GM21723 (cell line): ENCODE data around the gene ZNF615.
A peak's percentile ranks its signal among the peaks of the same experiment; 100 is the strongest.
"Not testable (repeated sequence)": the region's sequence is repeated elsewhere in the genome, so short reads cannot be mapped to it uniquely, and the experiment has no call there.

ENCODE experiments used
- ATAC-seq: cut with Tn5 transposase; IDR thresholded peaks from one replicate; pipeline ENCODE4 v1.9.1; 2021; ENCODE audit warnings: mild to moderate bottlenecking, moderate library complexity; ENCODE audit not compliant: unreplicated experiment

ZNF615 gene

DNA sequence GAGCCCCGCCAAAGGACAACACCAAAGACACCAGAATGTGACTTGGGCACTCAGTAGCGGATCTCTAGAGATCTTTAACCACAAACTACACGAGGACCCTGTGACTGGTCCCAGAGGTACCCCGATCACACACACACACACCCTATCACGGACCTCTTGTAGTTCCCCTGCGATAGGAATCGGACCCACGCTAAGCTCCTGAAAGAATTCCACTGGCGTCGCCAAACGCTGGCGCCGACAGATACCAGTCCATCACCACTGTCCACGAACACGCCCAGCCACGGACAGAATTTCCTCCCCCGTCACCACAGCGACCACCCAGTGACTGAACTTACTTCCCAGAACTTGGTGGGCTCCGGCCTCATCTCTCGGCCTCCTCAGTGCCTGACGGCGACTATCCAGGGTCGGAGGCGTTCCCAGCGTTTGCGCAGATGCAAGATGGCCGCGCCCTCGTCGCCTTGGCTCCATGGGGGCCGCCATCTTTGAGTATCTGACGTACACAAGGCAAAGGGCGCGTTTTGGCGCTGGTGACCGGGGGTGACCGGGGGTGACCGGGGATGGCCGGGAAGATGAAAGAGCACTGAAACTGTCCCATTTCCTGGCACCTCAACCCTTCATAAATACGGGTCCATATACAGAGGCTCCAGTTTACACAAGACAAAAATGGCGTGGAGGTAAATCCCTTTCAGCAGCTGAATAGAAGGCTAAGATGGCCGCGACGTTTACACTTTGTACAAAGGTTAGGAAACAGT lies at the start of gene ZNF615:
Gene ZNF615, minus strand, starts transcription at position 406 of the 752 bp plus-strand sequence. CDS start 4,500 bp downstream, outside the sequence.
- ATAC-seq = peak; percentile 84

DNA sequence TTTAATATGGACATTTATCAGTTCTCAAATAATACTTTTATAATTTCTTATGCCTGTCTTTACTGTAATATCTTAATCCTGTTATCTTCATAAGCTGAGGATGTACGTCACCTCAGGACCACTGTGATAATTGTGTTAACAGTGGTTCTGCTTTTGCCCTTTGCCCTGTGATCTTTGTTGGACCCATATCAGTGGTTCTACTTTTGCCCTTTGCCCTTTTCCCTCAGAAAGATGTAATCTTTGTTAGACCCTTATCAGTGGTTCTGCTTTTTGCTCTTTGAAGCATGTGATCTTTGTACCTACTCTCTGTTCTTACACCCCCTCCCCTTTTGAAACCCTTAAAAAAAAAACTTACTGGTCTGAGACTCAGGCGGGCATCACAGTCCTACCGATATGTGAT lies 48.5 kb upstream of the ZNF615 start:
- ATAC-seq = not testable (repeated sequence)

DNA sequence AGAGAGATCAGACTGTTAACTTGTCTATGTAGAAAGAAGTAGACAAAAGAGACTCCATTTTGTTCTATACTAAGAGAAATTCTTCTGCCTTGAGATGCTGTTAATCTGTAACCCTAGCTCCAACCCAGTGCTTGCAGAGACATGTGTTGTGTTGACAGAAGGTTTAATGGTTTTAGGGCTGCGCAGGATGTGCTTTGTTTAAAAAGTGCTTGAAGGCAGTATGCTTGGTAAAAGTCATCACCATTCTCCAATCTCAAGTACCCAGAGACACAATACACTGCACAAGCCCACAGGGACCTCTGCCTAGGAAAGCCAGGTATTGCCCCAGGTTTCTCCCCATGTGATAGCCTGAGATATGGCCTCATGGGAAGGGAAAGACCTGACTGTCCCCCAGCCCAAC lies 43.7 kb upstream of the ZNF615 start:
- ATAC-seq = not testable (repeated sequence)

DNA sequence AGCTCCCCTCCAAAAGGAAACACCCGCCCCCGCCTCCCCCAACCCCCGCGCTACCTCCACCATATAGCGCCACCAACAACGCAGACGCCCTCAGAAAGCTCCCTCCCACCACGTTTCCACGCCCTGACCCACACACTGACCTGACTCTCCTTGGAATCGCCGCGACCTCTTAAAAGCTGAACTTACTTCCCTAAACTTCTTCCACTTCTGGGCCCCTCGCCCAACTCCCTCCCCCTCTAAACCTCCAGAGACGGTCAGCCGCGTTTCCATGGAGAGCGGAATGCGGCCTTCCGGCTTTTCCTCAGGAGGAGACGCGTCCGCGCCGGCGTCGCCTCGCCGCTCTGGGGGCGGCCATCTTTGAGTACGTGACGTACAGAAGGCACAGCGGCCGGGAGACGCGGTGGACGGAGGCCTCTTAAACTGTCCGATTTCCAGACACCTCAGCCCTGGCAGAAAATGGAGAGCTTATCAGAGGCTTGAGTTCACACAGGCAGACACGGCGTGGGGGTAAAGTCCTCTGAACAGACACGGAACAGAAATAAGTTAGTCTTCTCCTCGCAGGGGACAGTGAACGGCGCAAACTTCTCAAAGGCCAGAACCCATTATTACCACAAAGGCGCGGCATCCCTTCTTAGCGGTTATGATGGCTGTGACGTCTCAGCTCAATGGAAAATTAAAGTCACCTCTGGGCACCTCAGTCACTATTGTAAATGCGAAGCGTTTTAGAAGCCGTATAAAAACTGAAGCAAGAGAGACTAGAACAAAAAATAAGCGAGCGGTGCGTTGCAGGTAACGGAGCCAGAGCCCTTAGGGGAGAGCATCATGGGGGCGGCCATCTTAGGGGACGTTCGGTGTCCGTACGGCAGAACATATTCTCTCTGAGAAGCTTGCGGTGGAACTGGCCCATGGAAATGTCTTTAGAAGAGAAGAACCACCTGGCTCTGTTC lies 40.8 kb upstream of the ZNF615 start, which contains the start of gene ZNF432:
Gene ZNF432, minus strand, starts transcription at position 284 of the 947 bp plus-strand sequence. CDS start 1,970 bp downstream, outside the sequence.
- ATAC-seq = peak; percentile 78

DNA sequence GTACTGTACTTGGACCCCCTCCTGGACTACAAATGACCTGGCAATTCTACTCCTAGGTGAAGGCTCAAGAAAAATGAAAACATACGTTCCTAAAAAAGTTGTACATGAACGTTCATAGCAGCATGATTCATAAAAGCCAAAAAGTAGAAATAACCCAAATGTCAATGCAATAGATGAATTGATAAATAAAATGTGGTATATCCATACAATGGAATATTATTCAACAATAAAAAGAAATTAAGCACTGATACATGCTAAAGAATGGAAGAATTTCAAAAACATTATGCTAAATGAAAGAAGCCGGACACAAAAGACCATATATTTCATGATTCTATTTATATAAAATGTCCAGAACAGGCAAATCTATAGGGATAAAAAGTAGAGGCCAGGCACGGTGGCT lies 31.2 kb upstream of the ZNF615 start:
- ATAC-seq = no peak

DNA sequence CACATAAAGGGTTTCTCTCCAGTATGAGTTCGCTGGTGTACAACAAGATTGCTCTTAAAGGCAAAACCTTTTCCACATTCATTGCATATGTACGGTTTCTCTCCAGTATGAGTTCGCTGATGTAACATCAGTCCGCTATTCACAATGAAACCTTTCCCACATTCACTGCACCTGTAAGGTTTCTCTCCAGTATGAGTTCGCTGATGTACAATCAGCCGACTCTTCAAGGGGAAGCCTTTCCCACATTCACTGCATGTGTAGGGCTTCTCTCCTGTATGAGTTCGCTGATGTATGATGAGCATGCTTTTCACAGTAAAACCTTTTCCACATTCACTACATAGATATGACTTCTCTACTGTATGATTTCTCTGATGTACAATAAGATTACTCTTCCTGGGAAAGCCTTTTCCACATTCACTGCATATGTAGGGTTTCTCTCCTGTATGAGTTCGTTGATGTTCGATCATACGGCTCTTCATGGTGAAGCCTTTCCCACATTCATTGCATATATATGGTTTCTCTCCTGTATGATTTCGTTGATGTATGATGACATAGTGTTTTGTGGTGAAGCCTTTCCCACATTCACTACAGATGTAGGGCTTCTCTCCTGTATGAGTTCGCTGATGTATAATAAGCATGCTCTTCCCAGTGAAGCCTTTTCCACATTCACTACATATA lies 26.2 kb upstream of the ZNF615 start:
- no peak for ATAC-seq

DNA sequence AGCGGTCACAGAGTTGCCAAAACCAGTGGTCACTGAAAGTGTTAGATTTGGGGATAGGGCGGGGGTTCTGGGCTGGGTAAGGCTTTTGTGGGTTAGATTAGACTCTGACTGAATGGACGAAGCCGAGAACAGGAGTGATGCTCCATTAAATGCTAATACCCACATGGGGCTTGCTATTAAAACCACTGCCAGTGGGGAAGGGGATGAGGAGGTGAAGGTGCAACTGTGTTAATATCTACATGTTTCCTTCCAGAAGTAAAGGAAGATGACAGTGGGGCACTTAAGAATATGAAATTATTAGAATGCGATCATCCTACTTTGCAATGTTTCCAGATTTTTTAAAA lies 20.7 kb upstream of the ZNF615 start:
- ATAC-seq = peak; percentile 28

DNA sequence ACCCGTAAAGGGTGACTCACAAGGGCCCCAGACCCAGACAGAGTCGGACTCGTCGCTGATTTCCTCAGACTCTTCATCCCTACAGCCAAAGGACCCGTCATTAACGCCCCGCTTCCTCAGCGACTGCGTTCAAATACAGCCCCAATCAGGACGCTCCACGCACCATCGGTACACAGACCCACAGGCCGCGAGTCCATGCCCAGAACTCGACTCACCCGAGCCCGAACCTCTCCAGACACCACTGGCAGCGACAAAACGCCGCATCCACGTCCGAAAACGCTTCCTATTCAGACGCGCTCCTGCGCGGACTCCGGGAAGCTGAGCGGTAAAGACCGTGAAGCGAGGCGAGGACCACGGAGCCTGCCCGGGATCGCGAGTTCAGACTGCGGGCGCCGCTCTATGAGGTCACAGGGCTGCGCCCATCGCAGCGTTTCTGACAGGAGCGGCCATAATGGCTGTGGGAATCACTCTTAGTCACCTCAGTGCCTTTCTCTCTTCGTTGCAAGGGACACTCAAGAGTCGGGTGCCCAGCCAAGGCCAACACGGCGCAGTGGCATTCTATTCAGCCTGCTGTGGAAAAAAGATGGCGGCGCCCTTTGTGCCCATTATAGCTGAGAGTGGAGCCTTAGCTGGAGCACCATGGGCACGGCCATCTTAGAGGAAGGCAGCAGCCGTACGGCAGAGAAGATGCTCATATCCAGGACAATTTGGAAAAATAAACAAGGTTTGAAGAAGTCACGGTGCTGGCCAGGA lies 20.2 kb upstream of the ZNF615 start, which contains the start of gene ZNF614:
Gene ZNF614, minus strand, starts transcription at position 353 of the 753 bp plus-strand sequence. CDS start 2,634 bp downstream, outside the sequence.
- peak; percentile 90 for ATAC-seq

DNA sequence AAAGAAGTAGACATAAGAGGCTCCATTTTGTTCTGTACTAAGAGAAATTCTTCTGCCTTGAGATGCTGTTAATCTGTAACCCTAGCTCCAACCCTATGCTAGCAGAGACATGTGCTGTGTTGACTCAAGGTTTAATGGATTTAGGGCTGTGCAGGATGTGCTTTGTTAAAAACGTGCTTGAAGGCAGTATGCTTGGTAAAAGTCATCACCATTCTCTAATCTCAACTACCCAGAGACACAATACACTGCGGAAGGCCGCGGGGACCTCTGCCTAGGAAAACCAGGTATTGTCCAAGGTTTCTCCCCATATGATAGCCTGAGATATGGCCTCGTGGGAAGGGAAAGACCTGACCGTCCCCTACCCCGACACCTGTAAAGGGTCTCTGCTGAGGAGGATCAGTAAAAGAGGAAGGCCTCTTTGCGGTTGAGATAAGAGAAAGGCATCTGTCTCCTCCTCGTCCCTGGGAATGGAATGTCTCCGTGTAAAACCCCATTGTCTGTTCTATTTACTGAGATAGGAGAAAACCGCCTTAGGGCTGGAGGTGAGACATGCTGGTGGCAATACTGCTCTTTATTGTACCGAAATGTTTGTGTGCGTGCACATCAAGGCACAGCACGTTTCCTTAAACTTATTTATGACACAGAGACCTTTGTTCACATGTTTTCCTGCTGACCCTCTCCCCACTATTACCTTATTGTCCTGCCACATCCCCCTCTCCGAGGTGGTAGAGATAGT lies 18.4 kb upstream of the ZNF615 start:
- ATAC-seq = not testable (repeated sequence)

DNA sequence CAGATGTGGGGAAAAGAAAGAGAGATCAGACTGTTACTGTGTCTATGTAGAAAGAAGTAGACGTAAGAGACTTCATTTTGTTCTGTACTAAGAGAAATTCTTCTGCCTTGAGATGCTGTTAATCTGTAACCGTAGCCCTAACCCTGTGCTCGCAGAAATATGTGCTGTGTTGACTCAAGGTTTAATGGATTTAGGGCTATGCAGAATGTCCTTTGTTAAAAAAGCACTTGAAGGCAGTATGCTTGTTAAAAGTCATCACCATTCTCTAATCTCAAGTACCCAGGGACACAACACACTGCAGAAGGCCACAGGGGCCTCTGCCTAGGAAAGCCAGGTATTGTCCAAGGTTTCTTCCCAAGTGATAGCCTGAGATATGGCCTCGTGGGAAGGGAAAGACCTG lies 16.5 kb upstream of the ZNF615 start:
- not testable (repeated sequence) for ATAC-seq

DNA sequence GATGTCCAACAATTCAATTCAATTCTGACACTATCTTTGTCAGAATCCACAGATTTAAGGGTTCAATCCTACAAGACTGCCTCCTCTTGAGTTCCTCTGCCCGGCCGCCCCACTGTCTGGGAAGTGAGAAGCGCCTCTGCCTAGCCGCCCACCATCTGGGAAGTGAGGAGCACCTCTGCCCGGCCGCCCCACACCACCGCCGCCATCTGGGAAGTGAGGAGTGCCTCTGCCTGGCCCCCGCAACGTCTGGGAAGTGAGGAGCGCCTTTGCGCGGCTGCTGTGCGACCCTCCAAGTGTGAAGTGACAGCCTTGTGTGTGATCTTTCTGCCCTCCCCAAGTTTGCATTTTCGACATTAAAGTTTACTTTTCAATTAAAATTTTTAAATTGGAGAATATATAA lies 14.2 kb upstream of the ZNF615 start:
- no peak for ATAC-seq

DNA sequence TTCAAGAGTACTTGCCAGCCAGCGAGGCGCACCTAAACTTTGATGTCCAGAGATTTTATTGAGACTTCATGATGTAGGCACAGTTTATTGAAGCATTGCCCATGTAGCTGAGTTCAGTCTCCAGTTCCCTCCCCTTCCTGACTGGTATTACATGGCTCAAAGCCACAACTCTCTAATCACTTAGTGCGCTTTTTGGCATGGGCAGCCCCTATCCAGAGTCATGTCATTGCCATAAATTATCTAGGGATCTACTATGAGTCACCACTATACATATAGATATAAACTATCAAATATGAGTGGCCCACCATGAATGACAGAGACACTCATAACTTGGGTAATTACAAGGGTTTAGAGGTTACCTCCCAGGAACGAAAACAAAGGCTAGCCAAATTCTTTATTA lies 12.5 kb upstream of the ZNF615 start:
- ATAC-seq = no peak

DNA sequence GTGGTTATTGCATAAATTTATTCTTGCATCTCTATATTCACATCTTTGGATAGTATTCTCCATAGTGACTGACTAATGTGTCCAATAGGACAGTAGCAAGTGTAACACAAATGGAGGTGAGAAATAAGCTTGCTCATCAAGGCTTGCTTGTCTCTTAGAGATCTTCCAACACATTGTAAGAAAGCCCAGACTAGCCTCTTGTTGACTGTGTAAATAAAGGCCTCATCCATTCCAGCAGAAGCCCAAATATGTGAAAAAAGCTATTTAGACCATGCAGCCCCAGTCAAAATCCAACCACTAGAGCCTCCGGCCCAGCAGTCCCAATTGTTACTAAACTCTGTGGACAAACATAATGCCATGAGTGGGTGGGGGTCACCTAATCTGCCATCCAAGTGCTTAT lies 2.7 kb upstream of the ZNF615 start:
- no peak for ATAC-seq

DNA sequence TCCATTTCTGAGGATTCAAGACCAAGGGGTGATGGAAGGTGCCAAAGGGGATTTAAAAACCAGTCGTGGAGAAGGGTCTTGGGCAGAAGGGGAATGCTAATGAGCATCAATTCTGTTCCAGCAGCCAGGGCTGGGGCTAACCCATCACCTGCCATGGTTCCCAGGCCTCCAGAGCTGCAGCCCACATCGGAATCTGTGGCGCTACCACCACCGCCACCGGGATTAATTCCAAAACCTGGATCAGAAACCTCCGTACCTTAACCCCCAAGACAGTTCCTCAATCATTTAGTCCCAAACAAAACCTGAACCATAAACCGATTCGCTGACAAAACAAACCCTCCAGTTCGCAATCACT lies 583 bp downstream of the ZNF615 start:
- ATAC-seq = no peak

DNA sequence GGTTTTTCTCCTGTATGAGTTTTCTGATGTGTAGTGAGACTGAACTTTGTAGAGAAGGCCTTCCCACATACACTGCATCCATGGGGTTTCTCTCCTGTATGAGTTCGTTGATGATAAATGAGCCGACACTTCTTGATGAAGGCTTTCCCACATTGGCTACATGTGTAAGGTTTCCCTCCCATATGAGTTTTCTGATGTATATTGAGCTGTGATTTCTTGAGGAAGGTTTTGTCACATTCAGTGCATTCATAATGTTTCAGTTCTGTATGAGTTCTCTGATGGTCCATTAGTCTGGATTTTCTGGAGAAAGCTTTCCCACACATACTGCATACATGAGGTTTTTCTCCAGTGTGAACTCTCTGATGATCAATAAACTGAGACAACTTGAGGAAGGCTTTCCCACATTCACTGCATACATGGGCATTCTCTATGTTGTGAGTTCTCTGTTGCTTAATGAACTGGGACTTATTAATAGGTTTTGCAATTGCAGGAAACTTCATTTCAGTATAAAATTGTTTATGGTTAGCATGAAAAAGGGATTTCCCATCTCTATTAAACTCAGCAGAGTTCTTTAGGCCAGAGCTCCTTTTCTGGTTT lies 13.9 kb downstream of the ZNF615 start:
- ATAC-seq = no peak

DNA sequence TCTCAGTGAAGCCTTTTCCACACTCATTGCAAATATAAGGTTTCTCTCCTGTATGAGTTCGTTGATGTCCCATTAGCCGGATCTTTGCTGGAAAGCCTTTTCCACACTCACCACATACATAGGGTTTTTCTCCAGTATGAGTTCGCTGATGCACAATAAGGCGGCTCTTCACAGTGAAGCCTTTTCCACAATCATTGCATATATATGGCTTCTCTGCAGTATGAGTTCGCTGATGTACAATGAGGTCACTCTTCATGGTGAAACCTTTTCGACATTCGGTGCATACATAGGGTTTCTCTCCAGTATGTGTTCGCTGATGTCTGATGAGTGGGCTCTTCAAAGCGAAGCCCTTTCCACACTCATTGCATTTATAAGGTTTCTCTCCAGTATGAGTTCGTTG lies 14.6 kb downstream of the ZNF615 start:
- ATAC-seq = no peak

DNA sequence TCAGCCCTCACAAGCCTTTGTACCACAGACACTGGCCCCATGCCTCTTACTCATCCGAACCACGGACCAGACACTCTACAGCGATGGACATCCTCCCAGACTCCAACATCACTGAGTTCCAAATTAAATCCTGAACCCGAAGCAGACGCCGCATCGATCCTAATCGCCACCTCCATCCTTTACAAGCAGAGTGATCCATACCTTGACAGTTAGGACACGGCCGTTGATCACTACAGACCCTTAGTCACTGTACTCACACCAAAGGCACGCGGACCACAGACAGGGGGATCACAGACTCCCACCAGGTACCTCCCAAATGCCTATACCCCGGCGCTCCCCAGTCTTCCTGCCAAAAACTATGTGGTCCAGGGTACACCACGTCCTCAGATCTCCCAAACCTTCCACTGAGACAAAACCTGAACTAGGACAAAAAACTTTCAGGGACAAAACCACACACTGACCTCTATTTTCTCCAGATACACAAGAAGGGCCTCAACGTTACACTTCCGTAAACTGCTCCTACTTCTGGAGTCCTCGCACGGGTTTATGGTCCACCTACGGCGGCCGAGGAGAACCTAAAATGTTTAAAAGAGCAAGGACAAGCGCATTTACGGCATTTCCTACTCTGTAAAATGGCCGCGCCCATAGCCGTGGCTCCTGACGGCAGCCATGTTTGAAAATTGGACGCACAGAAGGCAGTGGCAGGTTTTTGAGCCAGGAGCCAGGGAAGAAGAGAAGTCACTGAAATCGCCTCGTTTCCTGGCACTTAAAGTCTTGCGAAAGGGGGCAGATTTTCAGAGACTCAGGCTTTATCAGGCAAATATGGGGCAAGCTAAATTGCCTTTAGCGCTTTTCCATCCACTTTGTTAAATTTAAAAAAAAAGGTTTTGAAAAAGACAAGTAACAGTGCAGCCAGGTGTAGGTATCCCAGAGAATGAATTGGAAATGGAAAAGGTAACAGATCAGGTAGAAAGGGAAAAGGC lies 21.4 kb downstream of the ZNF615 start, which contains the start of gene ZNF350:
Gene ZNF350, minus strand, starts transcription at position 532 of the 983 bp plus-strand sequence. CDS start 12,480 bp downstream, outside the sequence.
- ATAC-seq = peak; percentile 92

DNA sequence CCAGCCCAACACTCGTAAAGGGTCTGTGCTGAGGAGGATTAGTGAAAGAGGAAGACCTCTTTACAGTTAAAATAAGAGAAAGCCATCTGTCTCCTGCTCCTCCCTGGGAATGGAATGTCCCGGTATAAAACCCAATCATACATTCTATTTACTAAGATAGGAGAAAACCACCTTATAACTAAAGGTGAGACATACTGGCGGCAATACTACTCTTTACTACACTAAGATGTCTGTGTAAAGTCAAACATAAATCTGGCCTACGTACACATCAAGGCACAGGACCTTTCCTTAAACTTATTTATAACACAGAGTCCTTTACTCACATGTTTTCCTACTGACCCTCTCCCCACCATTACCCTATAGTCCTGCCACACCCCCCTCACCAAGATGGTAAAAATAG lies 24.6 kb downstream of the ZNF615 start:
- ATAC-seq = no peak
